Astrocyte of the cerebellum (primary cell): ENCODE measurements around the gene METTL1.

Experiments used
- DNase-seq: peaks from one replicate; pipeline ENCODE4 v3.0.0-alpha.2; 2011; ENCODE audit warnings: low read depth
- H3K4me3 ChIP-seq: 2 replicates; pipeline ENCODE4 v1.5.1; 2011; ENCODE audit warnings: mild to moderate bottlenecking, low read depth, low read length, moderate library complexity
- in situ Hi-C: cut with HindIII; loops from 2 replicates; pipeline ENCODE4 v1.10.0; 2017; ENCODE audit warnings: low sequenced_read_pairs
- TF ChIP-seq, protein P1 (sequence below): IDR thresholded peaks from 2 replicates; pipeline ENCODE4 v1.5.1; 2012; ENCODE audit warnings: low read length, low read depth, moderate library complexity, mild to moderate bottlenecking; ENCODE audit errors: missing control alignments

Gene METTL1

DNA sequence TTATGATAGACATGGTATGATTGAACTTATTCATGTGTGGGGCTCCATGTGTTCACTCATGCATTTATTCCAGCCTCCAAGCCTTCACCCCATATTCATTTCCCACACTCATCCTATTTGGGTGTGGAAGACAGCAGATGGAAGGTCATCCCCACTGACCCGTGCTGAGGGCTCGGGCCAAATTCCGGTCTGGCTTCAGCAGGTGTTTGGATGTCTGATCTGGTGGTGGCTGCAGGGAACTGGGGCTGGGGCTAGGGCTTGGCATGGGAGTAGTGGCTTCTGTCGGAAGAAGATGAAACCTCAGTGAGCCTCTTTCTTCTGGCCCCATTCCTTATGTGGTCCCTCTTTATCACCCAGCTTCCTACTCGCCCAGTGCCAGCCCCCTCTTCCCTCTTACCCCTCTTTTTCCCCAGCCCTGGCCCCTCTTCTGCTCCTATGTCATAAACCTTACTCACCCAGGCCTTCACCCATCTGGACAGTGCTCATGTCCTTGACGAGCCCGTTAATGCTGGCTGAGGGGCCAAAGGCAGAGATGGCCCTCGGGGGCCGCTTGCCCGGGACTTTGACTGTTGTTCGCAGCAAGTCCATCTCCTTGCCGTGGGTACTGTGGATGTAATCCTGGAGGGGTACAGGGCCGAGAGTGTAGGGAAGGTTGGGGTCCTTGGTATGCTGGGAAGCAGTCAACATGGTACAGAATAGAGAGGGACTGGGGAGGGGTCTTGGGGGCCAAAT lies 41.4 kb downstream of the METTL1 start:
- in situ Hi-C loops, result no loop called here
- H3K4me3 ChIP-seq, result no peak overlapping the region
- no peak for DNase-seq
- TF ChIP-seq, protein P1, sequence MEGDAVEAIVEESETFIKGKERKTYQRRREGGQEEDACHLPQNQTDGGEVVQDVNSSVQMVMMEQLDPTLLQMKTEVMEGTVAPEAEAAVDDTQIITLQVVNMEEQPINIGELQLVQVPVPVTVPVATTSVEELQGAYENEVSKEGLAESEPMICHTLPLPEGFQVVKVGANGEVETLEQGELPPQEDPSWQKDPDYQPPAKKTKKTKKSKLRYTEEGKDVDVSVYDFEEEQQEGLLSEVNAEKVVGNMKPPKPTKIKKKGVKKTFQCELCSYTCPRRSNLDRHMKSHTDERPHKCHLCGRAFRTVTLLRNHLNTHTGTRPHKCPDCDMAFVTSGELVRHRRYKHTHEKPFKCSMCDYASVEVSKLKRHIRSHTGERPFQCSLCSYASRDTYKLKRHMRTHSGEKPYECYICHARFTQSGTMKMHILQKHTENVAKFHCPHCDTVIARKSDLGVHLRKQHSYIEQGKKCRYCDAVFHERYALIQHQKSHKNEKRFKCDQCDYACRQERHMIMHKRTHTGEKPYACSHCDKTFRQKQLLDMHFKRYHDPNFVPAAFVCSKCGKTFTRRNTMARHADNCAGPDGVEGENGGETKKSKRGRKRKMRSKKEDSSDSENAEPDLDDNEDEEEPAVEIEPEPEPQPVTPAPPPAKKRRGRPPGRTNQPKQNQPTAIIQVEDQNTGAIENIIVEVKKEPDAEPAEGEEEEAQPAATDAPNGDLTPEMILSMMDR, result no peak

DNA sequence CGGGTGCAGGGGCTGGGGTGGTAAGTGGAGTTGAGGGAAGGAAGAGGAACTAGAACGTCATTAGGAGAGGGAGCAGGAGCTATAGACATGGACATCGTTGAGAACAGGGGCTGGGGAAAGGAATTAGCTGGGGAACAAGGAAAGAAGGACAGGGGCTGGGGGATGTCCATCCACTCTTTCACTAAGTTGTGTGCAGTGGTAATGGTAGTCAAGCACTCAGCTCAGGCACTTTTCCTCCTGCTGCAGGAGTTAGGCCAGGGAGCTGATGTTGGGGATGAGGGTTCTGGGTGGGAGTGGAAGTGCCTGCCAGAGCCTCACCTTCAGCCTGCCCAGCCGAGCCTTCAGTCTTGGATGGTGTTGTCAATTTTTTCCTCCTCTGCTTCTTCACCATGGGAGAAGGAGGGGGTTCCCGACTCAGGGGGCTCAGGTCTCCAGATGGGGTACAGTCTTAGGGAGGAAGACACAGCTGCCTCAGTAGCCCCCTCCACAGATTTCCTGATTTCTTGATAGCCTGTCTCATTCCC lies 42.5 kb downstream of the METTL1 start:
- DNase-seq, result no peak
- TF ChIP-seq, protein P1, result no peak
- no peak overlapping the region for H3K4me3 ChIP-seq
- in situ Hi-C loops, result no loop called here

DNA sequence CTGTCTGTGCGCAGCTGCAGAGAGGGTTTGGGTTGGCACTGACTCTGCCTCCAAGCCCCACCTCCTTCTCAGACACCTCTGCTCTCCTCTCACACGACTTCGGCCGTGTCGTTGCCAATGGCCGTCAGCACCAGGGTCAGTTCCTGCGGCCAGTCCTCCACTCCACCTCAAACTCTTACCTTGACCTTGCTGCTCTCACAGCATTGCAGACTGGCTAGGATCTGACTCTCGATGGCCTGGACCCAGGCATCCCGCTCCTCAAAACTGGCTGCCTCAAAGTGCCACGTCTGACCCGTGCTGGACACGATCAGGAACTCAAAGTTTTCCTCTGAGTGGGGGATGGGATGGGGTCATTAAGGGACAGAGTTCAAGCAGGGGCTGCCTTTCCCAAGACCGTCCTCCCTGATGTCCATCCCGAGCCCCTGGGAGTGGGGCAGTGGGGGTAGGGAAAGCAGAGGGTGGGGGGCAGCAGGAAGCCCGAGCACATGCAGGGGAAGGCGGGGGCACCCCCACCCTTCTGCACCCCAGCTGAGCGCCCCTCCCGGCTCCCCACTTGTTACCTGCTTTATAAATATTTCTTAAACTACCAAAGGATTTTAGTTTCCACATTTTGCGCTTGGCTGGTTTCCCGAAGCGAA lies 44.0 kb downstream of the METTL1 start:
- no peak overlapping the region for H3K4me3 ChIP-seq
- TF ChIP-seq, protein P1, result no peak
- in situ Hi-C loops, result no loop called here

DNA sequence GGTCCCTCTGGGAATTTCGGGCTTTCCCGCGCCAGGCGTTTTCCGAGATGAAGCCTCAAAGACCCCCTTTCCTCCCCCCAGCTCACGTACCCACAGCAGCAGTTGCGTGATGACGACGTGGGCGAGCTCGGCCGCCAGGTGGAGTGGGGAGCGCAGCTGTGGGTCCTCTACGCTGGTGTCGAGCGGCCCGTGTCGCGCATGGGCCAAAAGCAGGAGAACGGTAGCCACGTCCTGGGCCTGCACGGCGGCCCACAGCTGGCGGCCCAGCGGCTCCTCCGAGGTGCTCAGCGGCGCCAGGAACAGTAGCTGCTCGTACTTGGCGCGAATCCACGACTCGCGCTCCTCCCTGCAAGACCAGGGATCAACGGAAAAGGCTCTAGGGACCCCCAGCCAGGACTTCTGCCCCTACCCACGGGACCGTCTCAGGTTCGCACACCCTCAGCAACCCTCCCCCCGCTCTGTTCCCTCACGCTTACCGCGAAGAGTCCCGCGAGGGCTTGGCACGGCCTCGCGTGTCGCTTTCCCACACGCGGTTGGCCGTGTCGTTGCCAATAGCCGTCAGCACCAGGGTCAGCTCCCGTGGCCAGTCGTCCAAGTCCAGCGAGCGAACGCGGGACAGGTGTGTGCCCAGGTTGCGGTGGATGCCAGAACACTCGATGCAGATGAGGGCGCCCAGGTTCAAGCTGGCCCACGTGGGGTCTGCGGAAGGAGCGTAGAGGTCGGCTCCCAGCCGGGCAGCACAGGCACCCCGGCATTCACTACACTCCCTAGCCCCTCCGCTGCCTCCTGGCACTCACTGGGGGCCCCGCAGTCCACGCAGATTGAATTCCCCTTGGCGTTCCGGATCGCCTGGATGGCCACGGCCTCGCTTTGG lies 44.8 kb downstream of the METTL1 start:
- in situ Hi-C loops, result no loop called here
- no peak for DNase-seq
- peak overlapping the region; percentile 72 for H3K4me3 ChIP-seq
- TF ChIP-seq, protein P1, result peak; percentile 33

More for the DNA sequence above, 44.0 kb downstream of the METTL1 start:
- no peak for DNase-seq

DNA sequence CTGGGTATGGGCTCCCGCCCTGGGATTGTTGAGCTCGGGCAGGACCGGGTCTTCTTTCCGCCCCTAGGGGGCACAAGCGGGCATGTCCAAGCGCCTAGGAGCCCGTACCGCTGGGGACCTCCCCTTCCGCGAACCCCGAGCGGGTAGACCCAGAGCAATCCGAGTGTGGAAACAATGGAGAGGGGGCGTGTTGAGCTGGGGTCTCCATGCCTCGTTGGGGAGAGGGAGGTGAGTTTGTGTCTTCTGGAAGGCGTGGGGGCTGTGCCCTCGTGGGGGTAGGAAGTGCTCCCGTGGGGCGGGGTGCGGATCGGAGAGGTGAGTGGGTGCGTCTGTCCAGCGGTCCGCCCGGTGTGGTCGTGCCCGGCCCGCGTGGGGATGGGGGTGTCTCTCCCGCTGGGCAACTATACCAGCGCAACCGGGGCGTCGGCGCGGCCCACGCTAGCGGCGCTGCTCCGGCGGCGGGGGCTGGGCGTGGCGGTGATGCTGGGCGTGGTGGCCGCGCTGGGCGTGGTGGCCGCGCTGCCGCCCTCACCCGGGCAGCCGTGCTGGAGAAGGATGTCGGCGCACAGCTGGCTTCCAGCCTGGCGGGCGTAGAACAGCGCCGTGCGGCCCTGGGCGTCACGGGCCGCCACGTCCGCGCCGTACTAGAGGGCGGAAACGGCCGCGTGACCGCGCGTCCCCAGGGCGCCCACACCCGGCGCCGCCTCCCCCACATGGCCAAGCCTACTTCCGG lies 45.6 kb downstream of the METTL1 start:
- TF ChIP-seq, protein P1, result peak; percentile 87
- peak; percentile 47 for DNase-seq
- H3K4me3 ChIP-seq, result peak overlapping the region; percentile 72
- in situ Hi-C loops, result no loop called here

DNA sequence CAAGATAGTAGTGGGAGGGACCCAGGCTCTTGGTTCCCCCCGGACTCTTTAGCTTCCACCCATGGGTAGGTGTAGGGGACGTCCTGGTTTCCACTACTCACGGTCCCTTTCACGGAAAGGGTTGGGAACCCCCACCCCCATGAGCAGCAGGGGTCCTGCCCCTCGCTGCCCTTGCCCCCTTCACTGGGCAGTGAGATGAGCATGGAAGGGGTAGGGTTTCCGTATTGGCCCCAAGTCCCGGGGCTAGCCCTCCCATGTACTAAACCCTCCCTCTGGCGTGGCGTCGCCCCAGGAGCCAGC lies 46.1 kb downstream of the METTL1 start:
- TF ChIP-seq, protein P1, result no peak

More for the DNA sequence above, 46.1 kb downstream of the METTL1 start:
- no peak for DNase-seq
- peak overlapping the region; percentile 72 for H3K4me3 ChIP-seq
- in situ Hi-C loops, result no loop called here
